H1 (cell line): ENCODE measurements around the gene FOXS1. TPM values are rescaled to one million over a fixed set of nuclear protein-coding genes. Genes with fewer than 3 reads are reported as not detected.

Source experiments
- CTCF ChIA-PET: fragments of 300-600 bp; sonication (Branson Sonifier 250); formaldehyde crosslinking; loops from one replicate; lab custom pipeline; 2021; ENCODE audit not compliant: partially characterized antibody; lab: Charles Lee
- POLR2A ChIA-PET: fragments of 300-600 bp; sonication (Branson Sonifier 250); formaldehyde crosslinking; loops from one replicate; lab custom pipeline; 2021; ENCODE audit warnings: inconsistent platforms; ENCODE audit not compliant: partially characterized antibody; lab: Charles Lee
- DNase-seq, 2 experiments: peaks; one replicate each; pipeline versions ENCODE4 v3.0.0 to v3.0.0-alpha.2; 2010 to 2022; ENCODE audit warnings: low spot score in 2 of 2, low read depth in 1 of 2, mixed read lengths in 1 of 2
- FAIRE-seq: peaks from 2 replicates; lab custom pipeline; 2011; peaks lifted over from hg19 to GRCh38; lab: Jason Lieb, UNC
- H2AFZ ChIP-seq: 2 replicates; pipeline ENCODE4 v1.8.1; 2012; ENCODE audit warnings: low read length, inconsistent platforms
- H2AK5ac ChIP-seq: 2 replicates; pipeline ENCODE4 v1.6.1; 2013; ENCODE audit warnings: low read depth, low read length
- H2BK120ac ChIP-seq: replicated peaks from 2 replicates; pipeline ENCODE3; 2013; ENCODE audit warnings: low read depth, low read length, inconsistent platforms
- H2BK12ac ChIP-seq: 2 replicates; pipeline ENCODE4 v1.6.1; 2013; ENCODE audit warnings: low read depth, low read length
- H2BK15ac ChIP-seq: 2 replicates; pipeline ENCODE4 v1.6.1; 2013; ENCODE audit warnings: low read length
- H2BK20ac ChIP-seq: 2 replicates; pipeline ENCODE4 v1.6.1; 2013; ENCODE audit warnings: low read length
- H2BK5ac ChIP-seq: 2 replicates; pipeline ENCODE4 v1.6.1; 2013; ENCODE audit warnings: low read depth, low read length
- H3K14ac ChIP-seq: 2 replicates; pipeline ENCODE4 v1.6.1; 2013; ENCODE audit warnings: inconsistent platforms; ENCODE audit not compliant: insufficient read length
- H3K18ac ChIP-seq: 2 replicates; pipeline ENCODE4 v1.6.1; 2013; ENCODE audit warnings: low read length; ENCODE audit errors: extremely low read depth
- H3K23ac ChIP-seq: 2 replicates; pipeline ENCODE4 v1.6.1; 2013; ENCODE audit warnings: inconsistent platforms; ENCODE audit not compliant: insufficient read length
- H3K23me2 ChIP-seq: 2 replicates; pipeline ENCODE4 v1.6.1; 2013; ENCODE audit warnings: low read depth, low read length
- H3K27ac ChIP-seq: 2 replicates; pipeline ENCODE4 v1.6.1; 2011; ENCODE audit warnings: low read depth, low read length, inconsistent platforms
- H3K27me3 ChIP-seq, 4 experiments: replicated peaks in 1 of 4; 1 replicate in 1 of 4; 2 replicates in 3 of 4; pipeline versions ENCODE4 v1.6.1 to v1.8.1; 2011 to 2013; ENCODE audit warnings: low read length in 3 of 4, mild to moderate bottlenecking in 3 of 4, inconsistent platforms in 2 of 4, mixed read lengths in 2 of 4, moderate library complexity in 1 of 4; ENCODE audit not compliant: control insufficient read depth in 3 of 4, insufficient read depth in 3 of 4; ENCODE audit errors: extremely low read depth in 1 of 4
- H3K36me3 ChIP-seq, 4 experiments: 2 replicates each; pipeline versions ENCODE4 v1.6.1 to v1.8.1; 2011 to 2013; ENCODE audit warnings: mild to moderate bottlenecking in 4 of 4, low read length in 3 of 4, moderate library complexity in 2 of 4, control low read depth in 1 of 4, inconsistent platforms in 1 of 4; ENCODE audit not compliant: insufficient read depth in 4 of 4, control insufficient read depth in 2 of 4
- H3K4ac ChIP-seq: replicated peaks from 2 replicates; pipeline ENCODE3; 2013; ENCODE audit warnings: low read length, low read depth, mixed read lengths, inconsistent platforms; ENCODE audit not compliant: insufficient read length
- H3K4me1 ChIP-seq, 4 experiments: replicated peaks in 1 of 4; 1 replicate in 1 of 4; 2 replicates in 3 of 4; pipeline versions ENCODE4 v1.6.1 to v1.8.1; 2011 to 2013; ENCODE audit warnings: low read length in 3 of 4, inconsistent platforms in 2 of 4, mixed read lengths in 1 of 4; ENCODE audit not compliant: insufficient read depth in 4 of 4, control insufficient read depth in 3 of 4
- H3K4me2 ChIP-seq, 2 experiments: 2 replicates each; pipeline versions ENCODE4 v1.6.1 to v1.8.1; 2011 to 2013; ENCODE audit warnings: low read depth in 2 of 2, low read length in 2 of 2, control low read depth in 1 of 2, inconsistent platforms in 1 of 2, mild to moderate bottlenecking in 1 of 2; ENCODE audit not compliant: insufficient read depth in 1 of 2
- H3K4me3 ChIP-seq, 4 experiments: fragments of 200-600, 300-600 bp in 1 of 4; sonication (generic), shearing (Covaris generic), sonication (Bioruptor Twin) in 1 of 4; 2 replicates each; pipeline versions ENCODE4 v1.5.1 to v1.8.1; 2011 to 2016; ENCODE audit warnings: low read length in 4 of 4, low read depth in 3 of 4, control low read depth in 2 of 4, inconsistent platforms in 2 of 4, mild to moderate bottlenecking in 2 of 4, mixed read lengths in 1 of 4, moderate library complexity in 1 of 4; ENCODE audit not compliant: insufficient read depth in 2 of 4; ENCODE audit errors: extremely low read depth in 1 of 4
- H3K56ac ChIP-seq: replicated peaks from 2 replicates; pipeline ENCODE3; 2013; ENCODE audit warnings: low read depth, mild to moderate bottlenecking, mixed read lengths, low read length, inconsistent platforms; ENCODE audit not compliant: insufficient read length
- H3K79me1 ChIP-seq: 2 replicates; pipeline ENCODE4 v1.6.1; 2013; ENCODE audit warnings: low read depth, low read length, control low read depth
- H3K79me2 ChIP-seq, 2 experiments: 2 replicates each; pipeline versions ENCODE4 v1.6.1 to v1.8.1; 2012 to 2013; ENCODE audit warnings: low read length in 2 of 2, mild to moderate bottlenecking in 2 of 2, inconsistent platforms in 1 of 2; ENCODE audit not compliant: insufficient read depth in 2 of 2, control insufficient read depth in 1 of 2
- H3K9ac ChIP-seq, 4 experiments: replicated peaks in 1 of 4; 1 replicate in 1 of 4; 2 replicates in 3 of 4; pipeline versions ENCODE4 v1.6.1 to v1.8.1; 2011 to 2013; ENCODE audit warnings: low read depth in 3 of 4, low read length in 3 of 4, control low read depth in 2 of 4, mild to moderate bottlenecking in 2 of 4, moderate library complexity in 2 of 4, inconsistent platforms in 1 of 4; ENCODE audit errors: extremely low read depth in 1 of 4
- H3K9me3 ChIP-seq, 2 experiments: 2 replicates each; pipeline versions ENCODE4 v1.6.1 to v1.8.1; 2012 to 2013; ENCODE audit warnings: mild to moderate bottlenecking in 2 of 2, moderate library complexity in 2 of 2, control low read depth in 1 of 2, inconsistent platforms in 1 of 2, low read depth in 1 of 2, low read length in 1 of 2, mixed read lengths in 1 of 2; ENCODE audit not compliant: insufficient read depth in 2 of 2
- H4K20me1 ChIP-seq, 2 experiments: replicated peaks in 1 of 2; 2 replicates each; pipeline versions ENCODE3 to v1.8.1; 2011 to 2013; ENCODE audit warnings: inconsistent platforms in 2 of 2, low read length in 2 of 2, mild to moderate bottlenecking in 1 of 2; ENCODE audit not compliant: insufficient read depth in 2 of 2, control insufficient read depth in 1 of 2
- H4K5ac ChIP-seq: 2 replicates; pipeline ENCODE4 v1.6.1; 2013; ENCODE audit warnings: low read length, low read depth, mixed read lengths, inconsistent platforms; ENCODE audit not compliant: insufficient read length
- H4K8ac ChIP-seq: 2 replicates; pipeline ENCODE4 v1.8.0; 2013; ENCODE audit warnings: mild to moderate bottlenecking, moderate library complexity, low read length, inconsistent platforms; ENCODE audit not compliant: insufficient read depth; ENCODE audit errors: extremely low read depth
- H4K91ac ChIP-seq: replicated peaks from 2 replicates; pipeline ENCODE3; 2013; ENCODE audit warnings: low read length, mixed read lengths, inconsistent platforms; ENCODE audit not compliant: insufficient read length
- FOSL1 ChIP-seq: IDR thresholded peaks from 2 replicates; pipeline ENCODE4 v1.6.1; 2011; ENCODE audit warnings: mild to moderate bottlenecking, low read depth, low read length, moderate library complexity; ENCODE audit not compliant: insufficient read depth
- GABPA ChIP-seq: IDR thresholded peaks from 2 replicates; pipeline ENCODE4 v1.6.1; 2011; ENCODE audit warnings: mild to moderate bottlenecking, low read length, moderate library complexity, borderline replicate concordance; ENCODE audit not compliant: insufficient read depth
- GTF2F1 ChIP-seq: IDR thresholded peaks from 2 replicates; pipeline ENCODE4 v1.6.1; 2012; ENCODE audit warnings: low read depth, low read length, improper control_type of control experiment, borderline replicate concordance
- HDAC2 ChIP-seq, 2 experiments: fragments of 300-600 bp in 1 of 2; sonication (generic) in 1 of 2; IDR thresholded peaks; 2 replicates each; pipeline ENCODE4 v1.6.1; 2011 to 2012; ENCODE audit warnings: low read depth in 2 of 2, low read length in 2 of 2, mild to moderate bottlenecking in 2 of 2, moderate library complexity in 2 of 2, borderline replicate concordance in 1 of 2, inconsistent platforms in 1 of 2
- KDM1A ChIP-seq: fragments of 200-600, 300-600 bp; sonication (generic); IDR thresholded peaks from 2 replicates; pipeline ENCODE4 v1.7.1; 2016; ENCODE audit warnings: mild to moderate bottlenecking, low read length, borderline replicate concordance
- NRF1 ChIP-seq: IDR thresholded peaks from 2 replicates; pipeline ENCODE4 v1.6.1; 2011; ENCODE audit warnings: mild to moderate bottlenecking, low read depth, low read length, improper control_type of control experiment
- SIX5 ChIP-seq: IDR thresholded peaks from 2 replicates; pipeline ENCODE4 v1.6.1; 2011; ENCODE audit warnings: mild to moderate bottlenecking, low read depth, low read length
- SRF ChIP-seq: IDR thresholded peaks from 2 replicates; pipeline ENCODE4 v1.6.1; 2011; ENCODE audit warnings: mild to moderate bottlenecking, low read depth, low read length, moderate library complexity
- TBP ChIP-seq: IDR thresholded peaks from 2 replicates; pipeline ENCODE4 v1.6.1; 2011; ENCODE audit warnings: low read depth, low read length, improper control_type of control experiment
- TEAD4 ChIP-seq: IDR thresholded peaks from 2 replicates; pipeline ENCODE4 v1.6.1; 2012; ENCODE audit warnings: low read depth, low read length, inconsistent platforms, mixed read lengths
- WGBS, 2 experiments: shearing (Covaris generic) in 1 of 2; methylation state at CpG; one replicate each; pipeline versions ENCODE4 v1.1.6 to v1.1.7; 2013 to 2015; ENCODE audit warnings: low lambda C conversion rate in 2 of 2, mixed read lengths in 2 of 2, inconsistent platforms in 1 of 2, low coverage in 1 of 2, missing lambda C conversion rate in 1 of 2; ENCODE audit not compliant: insufficient replicate concordance in 2 of 2, insufficient coverage in 1 of 2, insufficient read length in 1 of 2; ENCODE audit errors: extremely low coverage in 1 of 2, missing lambda C conversion rate in 1 of 2; 5-methylcytosine and 5-hydroxymethylcytosine counted together
- polyA plus RNA-seq, 7 experiments: library from polyadenylated mRNA; depleted of rRNA in 3 of 7; stranded (reverse) in 5 of 7; unstranded in 2 of 7; fragments of >200 nt in 5 of 7; fragments of 200-250 nt in 2 of 7; gene quantifications; 1 replicate in 5 of 7; 2 replicates in 1 of 7; 4 replicates in 1 of 7; pipeline versions ENCODE4 v1.2.1 to v1.2.3, GENCODE V29; 2011 to 2013; ENCODE audit warnings: missing spikeins in 2 of 7, mixed read lengths in 2 of 7
- total RNA-seq: library from RNA; stranded (reverse); fragmentation: NEBNext Ultra II Directional; extraction: Animal tissue kit (Norgen Biotek cat#: 25700); gene quantifications from 2 replicates; pipeline ENCODE4 v1.2.1, GENCODE V29; 2021

The FOXS1 gene
- total and polyA plus RNA-seq, 2 of the 8 experiments (the other 6 are each of a cell fraction or from before 2014, with no cell fraction given): 0.45 TPM; not detected in 1

GRCh38 chr20:31879143-31879987, 34.0 kb upstream of the FOXS1 start:
- Histone ChIP-seq H4K20me1 (no peaks in the 10 kb centered on the region), H2BK12ac (no peak overlapping the region), H4K5ac (peak overlapping the region; percentile 8), H3K27ac (no peak overlapping the region), H3K36me3 (no peaks in the 10 kb centered on the region), H3K23ac (no peak overlapping the region), H3K9ac (peak overlapping the region in 3 of 4 experiments; percentile 27 to 66 (median 52); a peak in 5 of 7 replicates), H3K4me2 (peak overlapping the region; percentile 98 to 99), H3K79me2 (no peaks in the 10 kb centered on the region), H3K4ac (no peak overlapping the region), H2BK120ac (no peak overlapping the region), H2AFZ (peak overlapping the region; percentile 65; the same call in 1 of the 2 replicates), H3K14ac (no peak overlapping the region), H2AK5ac (no peak overlapping the region), H3K9me3 (no peaks in the 10 kb centered on the region), H3K23me2 (peaks cover 7% of the 10 kb centered on the region; the same call in 1 of the 2 replicates), H3K4me3 (peak overlapping the region; percentile 58 to 75 (median 71)), H3K18ac (no peak overlapping the region), H3K27me3 (peaks cover 0 to 3% (median 0%) of the 10 kb centered on the region in 4 experiments; a peak in 3 of 7 replicates), H2BK20ac (no peak overlapping the region), H3K79me1 (no peaks in the 10 kb centered on the region), H2BK15ac (no peak overlapping the region), H3K4me1 (peaks cover 0 to 3% (median 0%) of the 10 kb centered on the region in 4 experiments; a peak in 1 of 7 replicates), H3K56ac (peak overlapping the region; percentile 43), H4K91ac (no peak overlapping the region), H2BK5ac (no peak overlapping the region), H4K8ac (no peak overlapping the region)
- ChIA-PET CTCF (interaction anchor here (0.6 to 4.2 kb wide), 14 partner anchors 21 to 506 kb away, joined by 3 to 18 read pairs (median 3); partner anchors contain the start of gene PDRG1), POLR2A (interaction anchor here (0.7 to 1.7 kb wide), 5 partner anchors 9 to 72 kb away, joined by 3 to 4 read pairs (median 3); partner anchors contain the start of genes DUSP15, PDRG1 and TTLL9)
- DNase-seq (peak; percentile 91 to 94), FAIRE-seq (no peak)
- WGBS, 2 experiments: 12% methylated on average over 44 of the region's 45 CpGs; no CpG with 5 or more reads in 1 of the 2 experiments
- TF ChIP-seq KDM1A (0 out of 2 replicates have a peak, but pooled peaks have one; percentile 56), GTF2F1 (no peak), SRF (no peak), NRF1 (peak; percentile 75), GABPA (no peak), TEAD4 (no peak), TBP (peak; percentile 58; the same call in 1 of the 2 replicates), HDAC2 (IDR thresholded peaks at IDR 0.05; ENCODE audit: borderline replicate concordance in 1 of 2, low read depth in 2 of 2, low read length in 2 of 2) (peak in 1 of 2 experiments; percentile 78; a peak in 1 of 4 replicates), FOSL1 (no peak), SIX5 (no peak)
